Measurements from ENCODE around the gene ZNF490.
"Not testable (repeated sequence)": the region's sequence is repeated elsewhere in the genome, so short reads cannot be mapped to it uniquely, and the experiment has no call there.

ZNF490 gene

GRCh38 chr19:12610540-12611360 lies at the start of gene ZNF490, which contains the start of gene ZNF791:
Gene ZNF490 (minus strand): TSS chr19:12610813. CDS start chr19:12610680, 133 bp downstream.
Gene ZNF791 (plus strand): TSS chr19:12610920. CDS start chr19:12611080, 160 bp downstream.
- FAIRE-seq, result peak; percentile 66

GRCh38 chr19:12657966-12658365 lies 47.4 kb upstream of the ZNF490 start:
- FAIRE-seq, result no peak

- FAIRE-seq, result no peak
Observed at GRCh38 chr19:12656899-12657571, 46.4 kb upstream of the ZNF490 start.

GRCh38 chr19:12655546-12655945 lies 44.9 kb upstream of the ZNF490 start:
- FAIRE-seq, result no peak

GRCh38 chr19:12652219-12652618 lies 41.6 kb upstream of the ZNF490 start:
- FAIRE-seq, result no peak

GRCh38 chr19:12649941-12650340 lies 39.3 kb upstream of the ZNF490 start:
- FAIRE-seq, result no peak

GRCh38 chr19:12648088-12648487 lies 37.5 kb upstream of the ZNF490 start:
- FAIRE-seq, result no peak

- no peak for FAIRE-seq
Observed at GRCh38 chr19:12647490-12648071, 37.0 kb upstream of the ZNF490 start.

- no peak for FAIRE-seq
Observed at GRCh38 chr19:12647047-12647446, 36.4 kb upstream of the ZNF490 start.

- FAIRE-seq, result no peak
Observed at GRCh38 chr19:12646551-12646950, 35.9 kb upstream of the ZNF490 start.

GRCh38 chr19:12643716-12644115 lies 33.1 kb upstream of the ZNF490 start:
- FAIRE-seq, result not testable (repeated sequence)

GRCh38 chr19:12642506-12642905 lies 31.9 kb upstream of the ZNF490 start:
- no peak for FAIRE-seq

- no peak for FAIRE-seq
Observed at GRCh38 chr19:12641456-12641855, 30.8 kb upstream of the ZNF490 start.

- no peak for FAIRE-seq
Observed at GRCh38 chr19:12639901-12640613, 29.4 kb upstream of the ZNF490 start.

- FAIRE-seq, result no peak
Observed at GRCh38 chr19:12638611-12639182, 28.1 kb upstream of the ZNF490 start.

- no peak for FAIRE-seq
Observed at GRCh38 chr19:12636631-12637030, 26.0 kb upstream of the ZNF490 start.

- FAIRE-seq, result no peak
Observed at GRCh38 chr19:12629215-12629614, 18.6 kb upstream of the ZNF490 start.

- FAIRE-seq, result no peak
Observed at GRCh38 chr19:12628040-12629022, 17.7 kb upstream of the ZNF490 start.

GRCh38 chr19:12626958-12627357 lies 16.3 kb upstream of the ZNF490 start:
- FAIRE-seq, result no peak

GRCh38 chr19:12623361-12624031 lies 12.9 kb upstream of the ZNF490 start:
- no peak for FAIRE-seq

All from islet of Langerhans (tissue), 1 donor.